ENCODE measurements around the gene ZCCHC9.

DNA sequence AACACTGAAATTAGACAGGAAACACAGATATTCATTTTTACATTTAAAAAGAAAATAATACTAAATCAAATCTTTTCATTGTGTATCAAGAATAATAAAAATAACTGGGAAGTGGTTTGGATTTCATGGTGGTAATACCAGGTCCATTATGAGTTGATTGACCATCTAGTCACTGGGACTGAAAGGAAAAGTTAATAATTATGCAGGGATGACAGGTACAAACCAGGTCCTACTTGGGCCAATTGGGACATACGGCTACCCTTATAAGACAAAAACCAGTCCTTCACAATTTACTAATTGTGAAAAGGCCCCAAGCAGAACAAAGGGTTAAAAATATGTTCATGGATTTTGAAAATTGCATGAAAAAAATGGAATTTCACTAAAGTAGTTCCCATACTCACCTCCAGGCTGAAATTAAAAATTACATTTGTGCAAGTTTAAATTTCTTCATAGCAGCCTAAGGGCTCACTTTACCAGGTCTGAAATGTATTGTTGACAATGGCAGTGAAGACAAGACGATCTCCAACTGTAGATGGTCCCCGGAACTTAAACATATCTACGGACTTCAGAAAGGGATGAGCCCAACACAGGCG lies 44.1 kb downstream of the ZCCHC9 start:
- TF ChIP-seq EZH2phosphoT487 (conservative IDR thresholded peaks at IDR 0.05; ENCODE audit: low read length) (no peak), CTCF (IDR thresholded peaks at IDR 0.05; ENCODE audit: insufficient read depth, low read length, poor library complexity, severe bottlenecking) (no peak)
